Left lobe of liver (tissue), 2 donors: ENCODE measurements around the gene IL12RB1. TPM values are rescaled to one million over a fixed set of nuclear protein-coding genes. Genes with fewer than 3 reads are reported as not detected.
A peak's percentile ranks its signal among the peaks of the same experiment; 100 is the strongest.
"Not testable (repeated sequence)": the region's sequence is repeated elsewhere in the genome, so short reads cannot be mapped to it uniquely, and the experiment has no call there.

Source experiments
- ATAC-seq: fragments of 200-7000 bp; cut with Tn5 transposase; one replicate; pipeline ENCODE4 v1.9.1; 2020; ENCODE audit warnings: mild to moderate bottlenecking, moderate library complexity
- DNase-seq: peaks from one replicate; pipeline ENCODE4 v3.0.0-alpha.2; 2020; ENCODE audit warnings: low spot score
- total RNA-seq: library from RNA; stranded (reverse); gene quantifications from one replicate; pipeline ENCODE4 v1.2.1, GENCODE V29; 2021
- donor health status: DM: no; HTN: no; CAD: no; lungs with moderate emphysema.
- donor health status: DM: no; HTN: yes; CAD: no.

The IL12RB1 gene
- total RNA-seq, 1 donor from 2014 or later: 0.25 TPM

DNA sequence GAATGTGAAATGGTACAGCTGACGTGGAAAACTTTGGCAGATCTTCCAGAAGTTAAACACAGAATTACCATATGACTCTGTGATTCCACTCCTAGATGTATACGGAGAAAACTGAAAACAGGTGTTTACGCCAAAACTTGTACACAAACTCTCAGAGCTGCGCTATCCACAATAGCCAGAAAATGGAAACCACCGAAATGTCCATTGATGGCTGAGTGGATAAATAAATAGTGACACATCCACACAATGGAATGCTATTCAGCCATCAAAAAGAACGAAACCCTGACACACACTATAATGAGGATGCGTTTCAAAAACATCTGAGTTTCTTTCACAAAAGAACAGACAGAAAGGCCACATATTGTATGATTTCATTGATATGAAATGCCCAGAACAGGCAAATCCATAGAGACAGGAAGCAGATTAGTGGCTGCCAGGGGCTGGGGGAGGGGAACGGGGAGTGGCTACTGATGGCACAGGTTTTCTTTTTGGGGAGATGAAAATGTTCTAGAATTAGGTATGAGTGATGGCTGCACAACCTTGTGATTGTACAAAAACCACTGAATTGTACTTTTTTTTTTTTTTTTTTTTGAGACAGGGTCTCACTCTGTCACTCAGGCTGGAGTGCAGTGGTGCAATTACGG lies 33.0 kb downstream of the IL12RB1 start:
- ATAC-seq (no peak), DNase-seq (no peak)

GRCh38 chr19:18051887-18052286 lies 34.8 kb downstream of the IL12RB1 start:
- peak; percentile 82 for ATAC-seq
- DNase-seq: peak; percentile 85

GRCh38 chr19:18049385-18049784 lies 37.3 kb downstream of the IL12RB1 start:
- ATAC-seq: peak; percentile 75
- DNase-seq: peak; percentile 98

- ATAC-seq (peak; percentile 4), DNase-seq (no peak)
Observed at GRCh38 chr19:18046059-18046718, 40.5 kb downstream of the IL12RB1 start.

GRCh38 chr19:18045307-18046050 lies 41.3 kb downstream of the IL12RB1 start:
- DNase-seq (no peak), ATAC-seq (no peak)

GRCh38 chr19:18044825-18045304 lies 41.9 kb downstream of the IL12RB1 start:
- ATAC-seq (peak; percentile 68), DNase-seq (peak; percentile 77)

GRCh38 chr19:18043676-18044075 lies 43.1 kb downstream of the IL12RB1 start:
- no peak for DNase-seq

DNA sequence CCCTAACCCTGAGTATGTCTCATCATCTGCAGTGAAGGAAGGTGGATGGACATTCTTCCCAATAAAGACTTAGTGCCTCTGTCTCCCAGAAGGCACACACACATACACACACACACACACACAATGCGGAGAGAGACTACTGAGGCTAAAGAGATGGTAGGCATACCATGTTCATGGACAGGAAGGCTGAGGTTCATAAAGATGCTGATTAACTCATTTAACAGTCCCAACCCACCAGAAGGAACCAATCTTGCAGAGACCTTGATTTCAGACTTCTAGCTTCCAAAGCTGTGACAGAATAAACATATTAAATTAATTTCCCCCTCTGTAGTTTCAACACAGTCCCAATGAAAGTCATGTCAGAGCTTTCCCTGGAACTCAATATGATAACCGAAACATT lies 45.7 kb downstream of the IL12RB1 start:
- DNase-seq: no peak
- ATAC-seq: no peak

More at GRCh38 chr19:18043676-18044075, 43.1 kb downstream of the IL12RB1 start:
- no peak for ATAC-seq

GRCh38 chr19:18032102-18032501 lies 54.6 kb downstream of the IL12RB1 start:
- DNase-seq: not testable (repeated sequence)
- peak; percentile 52 for ATAC-seq

GRCh38 chr19:18031401-18031800 lies 55.3 kb downstream of the IL12RB1 start:
- not testable (repeated sequence) for ATAC-seq, DNase-seq

- ATAC-seq (peak; percentile 87), DNase-seq (peak; percentile 93)
Observed at GRCh38 chr19:18029617-18030338, 57.0 kb downstream of the IL12RB1 start.

GRCh38 chr19:18027151-18027550 lies 59.6 kb downstream of the IL12RB1 start:
- no peak for ATAC-seq
- DNase-seq: no peak

DNA sequence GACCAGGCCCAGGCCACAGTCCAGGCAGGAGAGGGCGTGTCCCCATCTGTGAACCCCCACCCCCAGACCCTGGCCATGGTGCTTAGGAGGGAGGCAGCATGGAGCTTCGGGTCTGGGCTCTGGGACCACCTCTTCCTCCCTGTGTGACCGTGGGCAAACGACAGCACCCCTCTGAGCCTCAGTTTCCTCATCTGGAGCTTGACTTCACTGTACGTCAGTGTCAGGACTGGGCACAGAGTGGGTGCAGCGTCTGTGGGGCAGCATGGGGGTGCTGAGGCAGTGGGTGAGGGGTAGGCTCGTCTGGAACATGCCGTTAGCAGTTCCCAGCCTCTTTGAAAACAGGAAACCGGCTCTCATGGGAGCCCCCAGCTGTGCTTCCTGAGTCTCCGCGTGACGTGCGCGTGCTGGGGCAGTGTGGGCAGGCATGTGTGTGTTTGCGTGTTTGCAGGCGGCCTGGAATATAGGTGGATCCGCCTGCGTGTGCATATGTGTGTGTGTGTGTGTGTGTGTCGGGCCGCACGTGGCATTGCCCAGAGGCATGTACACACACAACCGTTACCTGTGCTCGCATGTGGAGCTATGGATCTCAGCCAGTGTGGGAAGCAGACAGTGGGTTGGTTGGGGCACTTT lies 63.0 kb downstream of the IL12RB1 start:
- DNase-seq (peak; percentile 68), ATAC-seq (peak; percentile 8)

DNA sequence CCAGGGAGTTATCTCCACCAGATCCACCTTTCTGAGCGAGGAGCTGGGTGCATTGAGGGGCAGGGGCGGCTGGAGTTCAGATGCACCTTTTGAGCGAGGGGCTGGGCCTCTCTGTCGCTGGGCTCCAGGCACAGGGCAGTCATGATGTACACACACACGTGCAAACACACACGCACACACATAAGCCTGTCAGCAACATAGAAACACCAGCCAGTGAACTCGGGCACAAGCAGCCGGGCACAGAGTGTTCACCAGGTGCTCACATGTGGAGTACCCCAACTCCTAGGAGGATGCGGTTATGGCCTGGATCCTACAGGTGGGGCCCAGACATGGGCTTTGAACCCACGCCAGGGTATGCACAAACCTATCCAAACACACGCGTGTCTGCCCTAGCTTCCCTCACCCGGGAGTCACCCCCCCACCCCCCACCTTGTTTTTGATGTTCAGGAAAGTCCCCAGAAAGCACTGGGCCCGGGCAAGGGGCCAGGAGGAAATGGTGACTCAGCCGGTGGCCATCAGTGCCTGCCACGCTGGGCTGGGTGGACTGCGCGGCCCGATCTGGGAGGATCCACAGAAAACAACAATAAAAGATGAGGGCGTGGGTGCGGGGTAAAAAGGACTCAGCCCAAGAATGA lies 65.5 kb downstream of the IL12RB1 start:
- peak; percentile 77 for DNase-seq
- ATAC-seq: peak; percentile 39

DNA sequence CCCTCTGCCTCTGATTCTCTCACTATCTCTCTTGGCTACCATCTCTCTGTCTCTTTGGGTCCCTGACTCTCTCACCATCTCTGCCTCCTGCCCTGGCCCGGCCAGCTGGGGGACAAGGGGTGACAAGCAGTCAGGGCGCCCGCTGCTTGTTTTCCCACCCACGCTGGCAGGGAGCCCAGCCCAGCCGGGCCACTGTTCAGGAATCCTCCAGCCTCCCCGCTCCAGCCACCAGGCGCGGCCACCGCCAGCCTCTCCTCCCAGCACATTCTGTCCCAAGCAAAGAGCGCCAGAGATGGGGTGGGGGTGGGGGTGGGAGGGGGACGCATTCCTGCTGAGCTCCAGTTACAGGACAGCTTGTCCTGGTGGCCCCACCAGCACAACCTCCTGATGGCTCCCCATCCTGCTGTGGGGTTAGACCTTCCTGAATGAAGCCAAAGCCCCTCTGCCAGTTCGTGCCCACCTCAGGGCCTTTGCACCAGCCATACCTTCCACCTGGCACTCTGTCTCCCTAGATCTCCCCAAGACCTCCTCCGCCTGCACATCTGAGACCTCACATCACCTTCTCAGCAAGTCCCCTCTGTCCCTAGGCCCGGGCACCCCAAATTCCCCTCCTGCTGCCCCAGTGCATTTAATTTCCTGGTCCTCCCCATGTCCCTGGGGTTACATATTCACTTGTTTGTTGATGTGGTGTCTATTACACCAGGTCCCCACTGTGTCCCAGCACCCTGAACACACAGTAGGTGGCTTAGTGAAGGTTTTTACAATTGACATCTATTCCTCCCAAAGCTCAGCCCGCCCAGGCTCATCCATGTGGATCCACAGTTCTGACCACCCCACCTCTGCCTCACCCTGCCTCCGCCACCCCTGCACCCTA lies 66.3 kb downstream of the IL12RB1 start:
- ATAC-seq: peak; percentile 58
- DNase-seq: peak; percentile 85

- ATAC-seq: no peak
Observed at GRCh38 chr19:18017275-18018083, 69.3 kb downstream of the IL12RB1 start.

DNA sequence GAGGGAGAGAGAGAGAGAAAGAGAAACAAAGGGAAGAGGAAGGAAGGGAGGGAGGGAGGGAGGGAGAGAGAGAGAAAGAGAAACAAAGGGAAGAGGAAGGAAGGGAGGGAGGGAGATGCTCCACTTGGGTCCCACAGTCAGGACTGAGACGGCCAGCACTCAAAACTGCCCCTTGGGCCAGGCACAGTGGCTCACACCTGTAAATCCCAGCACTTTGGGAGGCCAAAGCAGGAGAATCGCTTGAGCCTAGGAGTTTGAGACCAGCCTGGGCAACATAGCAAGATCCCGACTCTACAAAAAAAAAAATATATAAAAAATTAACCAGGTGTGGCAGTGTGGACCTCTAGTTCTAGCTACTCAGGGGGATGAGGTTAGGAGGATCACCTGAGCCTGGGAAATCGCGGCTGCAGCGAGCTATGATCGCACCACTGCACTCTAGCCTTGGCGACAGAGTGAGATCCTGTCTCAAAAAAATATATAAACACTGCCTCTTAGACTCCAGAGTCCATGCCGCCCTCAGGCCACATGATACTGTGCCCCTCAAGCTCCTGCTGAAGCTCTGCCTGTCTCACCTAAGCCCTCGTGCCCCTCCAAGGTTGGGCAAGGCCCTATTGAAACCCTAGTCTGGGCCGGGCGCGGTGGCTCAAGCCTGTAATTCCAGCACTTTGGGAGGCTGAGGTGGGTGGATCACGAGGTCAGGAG lies 70.4 kb downstream of the IL12RB1 start:
- no peak for DNase-seq
- ATAC-seq: no peak

More at GRCh38 chr19:18017275-18018083, 69.3 kb downstream of the IL12RB1 start:
- DNase-seq: no peak
